Airway epithelial cell (primary cell): ENCODE measurements around the gene CD84. TPM values are rescaled to one million over a fixed set of nuclear protein-coding genes. Genes with fewer than 3 reads are reported as not detected.

ENCODE experiments used
- total RNA-seq: library from RNA; depleted of rRNA; stranded (reverse); fragments of >200 nt; gene quantifications from 2 replicates; pipeline ENCODE4 v1.2.3, GENCODE V29; 2015

CD84 gene, protein sequence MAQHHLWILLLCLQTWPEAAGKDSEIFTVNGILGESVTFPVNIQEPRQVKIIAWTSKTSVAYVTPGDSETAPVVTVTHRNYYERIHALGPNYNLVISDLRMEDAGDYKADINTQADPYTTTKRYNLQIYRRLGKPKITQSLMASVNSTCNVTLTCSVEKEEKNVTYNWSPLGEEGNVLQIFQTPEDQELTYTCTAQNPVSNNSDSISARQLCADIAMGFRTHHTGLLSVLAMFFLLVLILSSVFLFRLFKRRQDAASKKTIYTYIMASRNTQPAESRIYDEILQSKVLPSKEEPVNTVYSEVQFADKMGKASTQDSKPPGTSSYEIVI
- total RNA-seq: not detected in 2 replicates

DNA sequence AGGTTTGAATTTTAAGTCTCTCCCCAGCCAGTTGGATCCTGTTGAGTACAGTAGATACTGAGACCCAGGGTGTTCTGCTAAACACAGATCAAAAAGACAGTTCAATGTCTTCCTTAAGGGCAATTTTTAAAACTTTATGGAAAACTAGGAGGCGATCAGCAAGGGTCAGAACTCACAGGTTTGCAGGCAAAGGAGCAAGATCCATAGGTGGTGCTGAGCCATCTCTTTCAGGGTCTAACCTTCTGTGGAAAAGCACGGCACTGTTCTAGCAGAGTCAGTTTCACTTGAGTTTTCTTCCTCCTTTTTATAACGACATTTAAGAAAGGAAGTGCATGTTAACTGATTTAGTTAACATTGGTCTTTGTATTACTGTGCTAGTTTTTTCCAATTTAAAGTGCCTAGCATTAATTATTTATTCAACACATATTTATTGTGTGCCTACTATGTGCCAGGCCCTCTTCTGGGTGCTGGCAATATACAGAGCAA lies at the start of gene CD84:
Gene CD84 (minus strand): TSS at position 281 of the 486 bp plus-strand sequence. CDS start 59 bp downstream, at position 222.

DNA sequence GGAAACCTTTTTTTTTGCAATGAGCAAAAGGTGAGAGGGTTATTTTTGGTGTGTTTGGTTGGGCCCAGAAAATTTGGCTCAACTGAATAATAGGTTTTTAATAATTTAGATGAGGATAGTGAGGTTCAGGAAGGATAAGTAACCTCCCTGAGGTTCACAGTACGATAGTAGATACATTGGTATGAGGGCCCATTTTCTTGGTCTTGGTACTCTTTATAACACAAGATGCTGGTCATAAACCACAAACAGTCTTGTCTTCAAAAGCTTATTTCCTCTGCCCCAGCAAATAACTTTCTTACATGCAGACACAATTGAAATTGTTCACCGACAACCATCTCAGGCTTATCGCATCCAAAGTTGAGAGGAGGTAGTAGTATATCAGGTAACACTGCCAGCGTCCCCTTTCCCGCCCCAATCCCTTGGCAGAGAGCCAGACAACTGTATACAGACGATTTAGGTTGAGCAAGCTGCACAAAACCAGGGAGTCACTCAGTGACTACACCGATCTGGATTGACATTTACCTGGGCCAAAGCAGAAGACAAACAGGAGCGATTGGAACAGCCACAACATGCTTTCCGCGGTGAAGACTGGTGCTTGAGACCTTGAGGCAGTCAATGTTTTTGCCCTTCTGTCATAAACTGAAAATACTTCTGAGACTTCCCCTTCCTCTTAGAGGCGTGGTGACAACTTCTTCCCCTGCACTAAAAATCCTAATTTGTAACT lies 56.5 kb downstream of the CD84 start, which contains the start of gene SLAMF6:
Gene SLAMF6 (minus strand): TSS at position 634 of the 724 bp plus-strand sequence. CDS start 63 bp downstream, at position 571.

Other genes with a start within 250 kb of the CD84 start
- gene COPA, start 236.2 kb downstream of the CD84 start, total RNA-seq: 80.3 and 112 TPM in 2 replicates
- gene NCSTN, start 236.1 kb downstream of the CD84 start, total RNA-seq: 41.4 and 57.1 TPM in 2 replicates
- not detected in 2 replicates for gene NHLH1, start 212.4 kb downstream of the CD84 start, total RNA-seq
- gene VANGL2, start 178.9 kb downstream of the CD84 start, total RNA-seq: 9.9 and 16.4 TPM in 2 replicates
- gene SLAMF6, start 56.2 kb downstream of the CD84 start, total RNA-seq: not detected in 2 replicates
- gene SLAMF1, start 67.5 kb upstream of the CD84 start, total RNA-seq: not detected in 2 replicates
- gene CD48, start 132.3 kb upstream of the CD84 start, total RNA-seq: not detected in 2 replicates
- 0.14 and 0.99 TPM in 2 replicates for gene SLAMF7, start 159.8 kb upstream of the CD84 start, total RNA-seq
- not detected in 2 replicates for gene LY9, start 216.7 kb upstream of the CD84 start, total RNA-seq